GM12892 (cell line): ENCODE results near the gene HPCAL1.

ENCODE experiments used
- POLR2A ChIP-seq: IDR thresholded peaks from 2 replicates; pipeline ENCODE4 v1.6.1; 2011; ENCODE audit warnings: low read depth, low read length, control low read depth
- POLR2AphosphoS5 ChIP-seq: IDR thresholded peaks from 2 replicates; pipeline ENCODE4 v1.6.1; 2011; ENCODE audit warnings: low read depth, low read length, control low read depth
- TAF1 ChIP-seq: IDR thresholded peaks from 2 replicates; pipeline ENCODE4 v1.6.1; 2011; ENCODE audit warnings: low read depth, mild to moderate bottlenecking, control low read depth, low read length, borderline replicate concordance

DNA sequence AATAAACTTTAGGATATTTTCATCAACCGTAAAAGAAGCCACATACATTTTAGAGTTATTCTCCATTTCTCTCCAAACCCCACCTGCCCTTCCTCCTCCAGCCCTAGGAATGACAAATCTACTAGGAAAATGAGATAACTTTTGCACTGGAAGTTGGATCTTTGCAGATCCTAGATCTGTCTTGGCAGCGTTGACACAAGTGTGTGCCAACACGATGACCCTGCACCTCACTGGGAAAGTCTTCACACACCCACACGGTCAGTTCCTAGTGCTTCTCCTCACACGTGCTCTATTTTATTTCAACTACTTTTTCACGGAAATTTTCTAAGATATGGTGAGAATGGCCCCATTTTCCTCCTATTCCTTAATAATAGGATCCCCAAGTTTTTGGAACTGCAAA lies 14.1 kb upstream of the HPCAL1 start:
- TF ChIP-seq POLR2A = no peak
- TF ChIP-seq TAF1 = no peak
- TF ChIP-seq POLR2AphosphoS5 = no peak
